Tibial artery (tissue), 4 donors: ENCODE measurements around the gene CBX2.

Experiments used
- DNase-seq, 2 donors: peaks; one replicate each; pipeline ENCODE4 v3.0.0-alpha.2; 2019
- H3K27ac ChIP-seq, 2 donors: fragments of 200-600 bp; sonication (generic) in 1 of 2; 1 replicate in 1 of 2; 2 replicates in 1 of 2; pipeline ENCODE4 v1.5.1; 2018 to 2019; ENCODE audit warnings: mild to moderate bottlenecking in 1 of 2
- H3K27me3 ChIP-seq, 2 donors: fragments of 200-600 bp; sonication (generic) in 1 of 2; one replicate each; pipeline versions ENCODE4 v1.5.1 to v1.6.0; 2016 to 2019
- H3K36me3 ChIP-seq, 3 donors: fragments of 200-600 bp; sonication (generic) in 2 of 3; one replicate each; pipeline ENCODE4 v1.5.1; 2016 to 2019; ENCODE audit warnings: mild to moderate bottlenecking in 2 of 3
- H3K4me1 ChIP-seq, 4 donors: fragments of 200-600 bp; sonication (generic) in 2 of 4; 1 replicate in 3 of 4; 2 replicates in 1 of 4; pipeline ENCODE4 v1.5.1; 2016 to 2019
- H3K4me3 ChIP-seq, 2 donors: fragments of 200-600 bp; sonication (generic) in 1 of 2; 1 replicate in 1 of 2; 2 replicates in 1 of 2; pipeline ENCODE4 v1.5.1; 2018 to 2019; ENCODE audit warnings: mild to moderate bottlenecking in 2 of 2
- H3K9me3 ChIP-seq, 3 donors: fragments of 200-600 bp; sonication (generic) in 1 of 3; one replicate each; pipeline ENCODE4 v1.5.1; 2016 to 2019
- intact Hi-C: fragments of 100-400 bp; cut with DNase I; formaldehyde crosslinking; loops from one replicate; pipeline ENCODE4 v1.15.0; 2023; ENCODE audit warnings: low total_unique reads
- TF ChIP-seq, protein P1 (sequence below), 2 experiments: fragments of 200-600 bp in 1 of 2; fragments of 450-650 bp in 1 of 2; IDR thresholded peaks; one replicate each; pipeline ENCODE4 v1.5.1; 2017 to 2019; ENCODE audit warnings: antibody characterized with exemption in 2 of 2, mild to moderate bottlenecking in 1 of 2, moderate library complexity in 1 of 2

The CBX2 gene

DNA sequence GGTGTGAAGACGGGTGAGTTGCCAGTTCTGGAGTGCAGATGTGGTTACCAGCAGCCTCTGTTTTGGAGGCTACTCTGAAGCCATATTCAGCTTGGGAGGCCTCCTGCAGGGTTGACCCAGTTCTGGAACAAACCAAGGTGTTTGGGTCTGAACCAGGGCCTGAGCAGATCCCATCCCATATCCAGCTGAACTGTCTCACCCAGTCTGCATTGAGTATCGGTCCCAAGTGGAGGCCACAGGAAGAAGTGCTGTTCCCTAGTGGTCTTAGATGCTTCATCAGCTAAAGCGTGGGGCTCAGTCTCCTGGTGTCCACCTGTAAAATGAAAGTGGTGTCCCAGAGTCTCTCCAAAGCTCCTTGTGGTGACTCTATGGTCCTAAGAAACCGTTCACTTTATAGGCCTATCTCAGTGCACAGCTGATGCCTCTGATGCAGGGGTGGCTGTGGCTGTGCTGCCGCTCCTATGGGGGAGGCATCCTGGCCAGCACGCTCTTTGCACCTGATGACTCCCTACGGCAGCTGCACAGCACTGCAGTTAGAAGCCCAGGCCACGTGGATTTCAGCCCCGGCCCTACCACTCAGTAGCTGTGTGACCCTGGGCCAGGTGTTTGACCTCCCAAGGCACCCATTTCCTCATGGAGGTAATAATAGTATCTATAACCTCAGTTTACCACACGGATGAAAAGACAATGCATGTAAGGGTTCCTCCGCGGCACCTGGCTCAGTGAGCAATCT is 40.2 kb downstream of the CBX2 start:
- intact Hi-C loops, result no loop called here

DNA sequence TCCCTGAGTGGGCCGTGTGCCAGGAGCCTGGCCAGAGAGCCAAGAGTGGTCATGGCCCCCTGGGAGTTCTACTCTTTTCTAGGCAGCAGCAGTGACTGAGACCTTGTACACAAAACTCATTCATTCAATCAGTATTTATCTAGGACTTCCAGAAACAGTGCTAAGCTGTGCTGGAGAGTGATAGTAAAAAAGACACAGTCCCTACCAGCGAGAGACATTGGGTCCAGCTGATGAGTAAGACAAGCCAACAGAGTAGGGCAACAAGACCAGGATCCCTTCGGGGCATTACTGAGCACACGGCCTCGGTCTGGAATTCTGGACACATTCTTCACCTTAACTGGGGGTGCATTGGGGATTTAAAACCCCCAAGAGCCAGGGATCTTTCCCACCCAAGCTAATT is 41.1 kb downstream of the CBX2 start:
- H3K9me3 ChIP-seq, result no peaks in the 10 kb centered on the region
- intact Hi-C loops, result no loop called here
- no peaks in the 10 kb centered on the region for H3K36me3 ChIP-seq
- DNase-seq, result no peak
- H3K27ac ChIP-seq, result no peak overlapping the region
- H3K27me3 ChIP-seq, result peaks cover 6 to 56% of the 10 kb centered on the region in 2 donors
- peaks cover 0 to 16% (median 13%) of the 10 kb centered on the region in 4 donors for H3K4me1 ChIP-seq
- TF ChIP-seq, protein P1, sequence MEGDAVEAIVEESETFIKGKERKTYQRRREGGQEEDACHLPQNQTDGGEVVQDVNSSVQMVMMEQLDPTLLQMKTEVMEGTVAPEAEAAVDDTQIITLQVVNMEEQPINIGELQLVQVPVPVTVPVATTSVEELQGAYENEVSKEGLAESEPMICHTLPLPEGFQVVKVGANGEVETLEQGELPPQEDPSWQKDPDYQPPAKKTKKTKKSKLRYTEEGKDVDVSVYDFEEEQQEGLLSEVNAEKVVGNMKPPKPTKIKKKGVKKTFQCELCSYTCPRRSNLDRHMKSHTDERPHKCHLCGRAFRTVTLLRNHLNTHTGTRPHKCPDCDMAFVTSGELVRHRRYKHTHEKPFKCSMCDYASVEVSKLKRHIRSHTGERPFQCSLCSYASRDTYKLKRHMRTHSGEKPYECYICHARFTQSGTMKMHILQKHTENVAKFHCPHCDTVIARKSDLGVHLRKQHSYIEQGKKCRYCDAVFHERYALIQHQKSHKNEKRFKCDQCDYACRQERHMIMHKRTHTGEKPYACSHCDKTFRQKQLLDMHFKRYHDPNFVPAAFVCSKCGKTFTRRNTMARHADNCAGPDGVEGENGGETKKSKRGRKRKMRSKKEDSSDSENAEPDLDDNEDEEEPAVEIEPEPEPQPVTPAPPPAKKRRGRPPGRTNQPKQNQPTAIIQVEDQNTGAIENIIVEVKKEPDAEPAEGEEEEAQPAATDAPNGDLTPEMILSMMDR (IDR thresholded peaks at IDR 0.05), result no peak
- H3K4me3 ChIP-seq, result no peak overlapping the region

More for the DNA sequence above, 40.2 kb downstream of the CBX2 start:
- TF ChIP-seq, protein P1 (IDR thresholded peaks at IDR 0.05), result no peak
- no peak overlapping the region for H3K4me3 ChIP-seq
- peaks cover 0 to 25% (median 20%) of the 10 kb centered on the region in 4 donors for H3K4me1 ChIP-seq
- H3K27me3 ChIP-seq, result peaks cover 6 to 63% of the 10 kb centered on the region in 2 donors
- H3K36me3 ChIP-seq, result no peaks in the 10 kb centered on the region
- no peak for DNase-seq
- H3K9me3 ChIP-seq, result no peaks in the 10 kb centered on the region
- no peak overlapping the region for H3K27ac ChIP-seq

DNA sequence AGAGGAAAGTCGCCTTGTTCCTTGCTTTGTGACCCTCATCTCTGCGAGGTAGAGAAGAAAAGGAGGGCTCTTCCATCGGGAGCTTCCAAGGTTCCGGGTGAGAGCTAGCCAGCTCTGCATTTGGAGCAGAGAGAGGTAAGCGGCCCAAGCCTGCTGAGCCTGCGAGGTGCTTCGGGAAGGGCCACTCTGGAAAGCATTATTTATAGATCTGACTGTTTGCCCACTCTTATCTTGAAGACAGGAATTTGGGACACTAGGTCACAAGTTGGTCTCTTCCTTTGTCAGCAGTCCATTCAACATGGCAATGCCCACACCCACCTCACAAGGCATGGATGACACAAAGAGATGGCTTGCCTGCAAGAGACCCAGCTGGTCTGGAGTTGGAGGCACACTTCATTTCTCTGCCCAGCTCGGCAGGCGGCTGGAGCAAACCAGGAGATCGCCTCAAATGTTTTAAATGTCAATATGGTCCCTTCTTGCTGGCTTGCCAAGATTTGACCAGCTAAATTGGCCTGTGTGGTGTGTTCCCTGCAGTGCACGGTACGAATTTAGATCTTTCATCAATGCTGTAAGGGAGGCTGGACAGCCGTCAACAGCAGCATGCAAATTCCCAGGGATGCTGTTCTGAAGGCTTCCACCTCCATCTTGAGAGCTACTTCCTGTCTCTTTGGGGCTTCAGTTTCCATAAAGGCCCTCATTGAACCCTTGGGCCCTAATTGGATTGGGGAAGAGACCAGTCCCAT is 41.8 kb downstream of the CBX2 start:
- Histone ChIP-seq H3K9me3 (no peaks in the 10 kb centered on the region), H3K4me3 (no peak overlapping the region), H3K27ac (no peak overlapping the region), H3K4me1 (peaks cover 0 to 11% (median 8%) of the 10 kb centered on the region in 4 donors), H3K36me3 (no peaks in the 10 kb centered on the region), H3K27me3 (peaks cover 6 to 54% of the 10 kb centered on the region in 2 donors)
- no peak for DNase-seq
- TF ChIP-seq, protein P1 (IDR thresholded peaks at IDR 0.05), result no peak
- intact Hi-C loops, result no loop called here

DNA sequence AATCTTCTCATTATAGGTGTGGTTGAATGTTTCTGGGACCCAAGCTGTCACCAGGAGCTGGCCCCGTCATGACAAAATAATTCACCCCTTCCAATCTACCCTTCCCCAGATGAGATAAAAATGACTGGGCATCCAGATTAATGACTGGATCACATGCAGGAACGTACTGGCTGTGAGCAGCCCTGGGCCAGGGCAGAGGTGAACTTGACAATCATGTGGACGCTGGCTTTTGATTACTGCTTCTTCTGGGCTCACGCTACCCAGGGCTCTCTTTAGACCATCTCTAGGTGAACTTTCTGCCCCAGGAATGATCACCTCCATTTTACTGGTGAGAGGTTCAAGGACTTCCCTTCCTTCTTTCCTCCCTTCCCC is 43.0 kb downstream of the CBX2 start:
- Histone ChIP-seq H3K27me3 (peaks cover 0 to 52% of the 10 kb centered on the region in 2 donors), H3K27ac (no peak overlapping the region), H3K4me3 (no peak overlapping the region), H3K36me3 (no peaks in the 10 kb centered on the region), H3K4me1 (no peaks in the 10 kb centered on the region), H3K9me3 (no peaks in the 10 kb centered on the region)
- no peak for DNase-seq
- TF ChIP-seq, protein P1 (IDR thresholded peaks at IDR 0.05), result no peak
- intact Hi-C loops, result no loop called here

DNA sequence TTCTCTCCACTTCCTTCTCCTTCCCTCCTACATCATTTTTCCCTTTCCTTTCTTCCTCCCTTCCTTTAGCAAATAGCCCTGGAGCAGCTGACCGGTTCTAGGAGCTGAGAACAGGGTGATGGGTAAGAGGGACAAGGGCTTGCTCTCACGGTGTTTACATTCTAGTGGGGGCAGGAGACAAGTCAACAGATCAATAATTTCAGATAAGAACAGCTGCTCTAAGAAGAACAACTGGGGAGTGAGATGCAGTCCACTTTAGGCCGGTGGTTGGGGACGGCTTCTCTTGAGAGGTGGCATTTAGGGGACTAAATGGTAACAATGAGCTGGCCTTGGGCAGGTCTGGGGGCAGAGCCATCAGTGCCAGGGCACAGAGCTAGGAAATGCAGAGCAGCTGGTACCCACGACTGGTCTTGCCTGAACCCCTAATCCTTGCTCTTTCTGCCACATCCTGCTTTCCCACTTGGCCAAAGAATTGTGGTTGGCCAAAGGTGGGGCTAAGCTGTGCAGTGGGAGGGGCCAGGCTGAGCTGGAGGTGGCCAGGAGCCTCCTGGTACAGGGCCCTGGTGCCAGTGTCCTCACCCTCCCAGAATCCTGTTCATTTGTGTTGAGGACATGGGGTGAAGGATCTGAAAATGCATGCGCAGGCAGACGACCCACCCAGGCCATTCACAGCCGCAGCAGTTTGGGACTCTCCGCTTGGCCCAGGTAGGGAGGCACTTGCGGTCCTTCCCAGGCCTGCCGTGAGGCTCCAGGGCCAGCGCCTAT is 43.6 kb downstream of the CBX2 start:
- H3K4me1 ChIP-seq, result no peaks in the 10 kb centered on the region
- TF ChIP-seq, protein P1 (IDR thresholded peaks at IDR 0.05), result no peak
- no peaks in the 10 kb centered on the region for H3K36me3 ChIP-seq
- no peak overlapping the region for H3K4me3 ChIP-seq
- DNase-seq, result no peak
- peaks cover 0 to 52% of the 10 kb centered on the region in 2 donors for H3K27me3 ChIP-seq
- H3K27ac ChIP-seq, result no peak overlapping the region
- intact Hi-C loops, result no loop called here
- H3K9me3 ChIP-seq, result no peaks in the 10 kb centered on the region
